ENCODE results near the gene NR2C1. TPM values are rescaled to one million over a fixed set of nuclear protein-coding genes. Genes with fewer than 3 reads are reported as not detected.

The NR2C1 gene
- total RNA-seq, 1 donor from 2014 or later = 187 TPM

DNA sequence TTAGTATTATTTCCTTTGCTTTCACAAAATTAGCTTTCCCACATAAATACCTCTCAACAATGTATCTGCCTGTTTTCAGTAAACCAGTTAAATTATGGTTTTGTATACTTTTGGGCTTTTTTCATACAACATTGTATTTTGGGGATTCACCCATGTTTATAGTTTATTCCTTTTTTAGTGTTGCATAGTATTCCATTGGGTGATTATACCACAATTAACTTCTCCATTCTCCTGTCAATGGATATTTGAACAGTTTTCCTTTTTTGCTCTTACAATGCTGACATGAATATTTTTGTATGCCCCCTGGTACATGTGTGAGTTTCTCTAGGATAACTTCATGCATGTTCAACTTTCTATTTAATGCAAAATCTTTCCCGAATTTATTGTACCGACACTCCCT lies 57.3 kb downstream of the NR2C1 start:
- no peaks in the 10 kb centered on the region for H4K20me1 ChIP-seq (ENCODE audit: low read depth)
- Mint-ChIP-seq H3K36me3 (peaks cover 7% of the 10 kb centered on the region), H3K9me3 (no peaks in the 10 kb centered on the region), H3K4me3 (no peak overlapping the region), H3K4me1 (no peaks in the 10 kb centered on the region), H3K27ac (no peak overlapping the region), H3K27me3 (ENCODE audit: insufficient read depth, low read depth) (peaks cover 2% of the 10 kb centered on the region)
- H3K79me2 ChIP-seq (ENCODE audit: low read depth) = no peaks in the 10 kb centered on the region
- no peak overlapping the region for H3K27ac ChIP-seq
- H3K4me2 ChIP-seq = no peak overlapping the region
- H3K4me3 ChIP-seq = no peak overlapping the region
- H3K9ac ChIP-seq = no peak overlapping the region
- no peaks in the 10 kb centered on the region for H3K27me3 ChIP-seq
- no peaks in the 10 kb centered on the region for H3K9me3 ChIP-seq (ENCODE audit: low read depth)
- no peaks in the 10 kb centered on the region for H3K4me1 ChIP-seq
- H3F3A ChIP-seq (ENCODE audit: low read depth) = no peaks in the 10 kb centered on the region
- no peak overlapping the region for H2AFZ ChIP-seq (replicated peaks)
- no peak for DNase-seq (ENCODE audit: low spot score)
- no peak for TF ChIP-seq EZH2phosphoT487 (IDR thresholded peaks at IDR 0.05)
- TF ChIP-seq EZH2 (IDR thresholded peaks at IDR 0.05) = no peak
- TF ChIP-seq, protein P1, sequence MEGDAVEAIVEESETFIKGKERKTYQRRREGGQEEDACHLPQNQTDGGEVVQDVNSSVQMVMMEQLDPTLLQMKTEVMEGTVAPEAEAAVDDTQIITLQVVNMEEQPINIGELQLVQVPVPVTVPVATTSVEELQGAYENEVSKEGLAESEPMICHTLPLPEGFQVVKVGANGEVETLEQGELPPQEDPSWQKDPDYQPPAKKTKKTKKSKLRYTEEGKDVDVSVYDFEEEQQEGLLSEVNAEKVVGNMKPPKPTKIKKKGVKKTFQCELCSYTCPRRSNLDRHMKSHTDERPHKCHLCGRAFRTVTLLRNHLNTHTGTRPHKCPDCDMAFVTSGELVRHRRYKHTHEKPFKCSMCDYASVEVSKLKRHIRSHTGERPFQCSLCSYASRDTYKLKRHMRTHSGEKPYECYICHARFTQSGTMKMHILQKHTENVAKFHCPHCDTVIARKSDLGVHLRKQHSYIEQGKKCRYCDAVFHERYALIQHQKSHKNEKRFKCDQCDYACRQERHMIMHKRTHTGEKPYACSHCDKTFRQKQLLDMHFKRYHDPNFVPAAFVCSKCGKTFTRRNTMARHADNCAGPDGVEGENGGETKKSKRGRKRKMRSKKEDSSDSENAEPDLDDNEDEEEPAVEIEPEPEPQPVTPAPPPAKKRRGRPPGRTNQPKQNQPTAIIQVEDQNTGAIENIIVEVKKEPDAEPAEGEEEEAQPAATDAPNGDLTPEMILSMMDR (IDR thresholded peaks at IDR 0.05) = no peak
- no peaks in the 10 kb centered on the region for H3K36me3 ChIP-seq

DNA sequence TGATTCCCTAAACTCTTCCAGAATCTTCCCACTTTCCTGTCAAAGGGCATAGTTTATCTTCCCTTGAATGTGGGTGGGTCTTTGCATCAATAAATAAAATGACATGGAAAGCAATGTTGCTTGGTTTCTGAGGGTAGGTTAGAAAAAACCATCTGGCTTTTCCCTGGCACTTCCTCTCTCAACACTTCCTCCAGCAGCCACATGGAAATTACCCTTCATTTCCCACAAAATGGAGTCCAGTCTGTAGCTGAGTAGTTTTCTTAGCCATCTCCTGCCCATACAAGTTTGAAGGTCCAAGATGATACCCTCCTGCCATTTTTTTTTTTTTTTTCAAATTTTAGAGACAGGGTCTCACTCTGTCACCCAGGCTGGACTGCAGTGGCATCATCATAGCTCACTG lies 58.9 kb downstream of the NR2C1 start:
- Mint-ChIP-seq H3K27ac (no peak overlapping the region), H3K27me3 (ENCODE audit: insufficient read depth, low read depth) (peaks cover 2% of the 10 kb centered on the region), H3K4me3 (no peak overlapping the region), H3K9me3 (no peaks in the 10 kb centered on the region), H3K36me3 (peaks cover 4% of the 10 kb centered on the region), H3K4me1 (no peaks in the 10 kb centered on the region)
- Histone ChIP-seq H4K20me1 (ENCODE audit: low read depth) (no peaks in the 10 kb centered on the region), H3K4me2 (no peak overlapping the region), H3F3A (ENCODE audit: low read depth) (no peaks in the 10 kb centered on the region), H3K27ac (no peak overlapping the region), H3K4me1 (no peaks in the 10 kb centered on the region), H3K9me3 (ENCODE audit: low read depth) (no peaks in the 10 kb centered on the region), H3K36me3 (no peaks in the 10 kb centered on the region), H3K27me3 (no peaks in the 10 kb centered on the region), H3K9ac (no peak overlapping the region), H3K4me3 (no peak overlapping the region), H2AFZ (replicated peaks) (no peak overlapping the region), H3K79me2 (ENCODE audit: low read depth) (no peaks in the 10 kb centered on the region)
- no peak for DNase-seq (ENCODE audit: low spot score)
- TF ChIP-seq, protein P1 (IDR thresholded peaks at IDR 0.05) = no peak
- no peak for TF ChIP-seq EZH2 (IDR thresholded peaks at IDR 0.05)
- TF ChIP-seq EZH2phosphoT487 (IDR thresholded peaks at IDR 0.05) = no peak

DNA sequence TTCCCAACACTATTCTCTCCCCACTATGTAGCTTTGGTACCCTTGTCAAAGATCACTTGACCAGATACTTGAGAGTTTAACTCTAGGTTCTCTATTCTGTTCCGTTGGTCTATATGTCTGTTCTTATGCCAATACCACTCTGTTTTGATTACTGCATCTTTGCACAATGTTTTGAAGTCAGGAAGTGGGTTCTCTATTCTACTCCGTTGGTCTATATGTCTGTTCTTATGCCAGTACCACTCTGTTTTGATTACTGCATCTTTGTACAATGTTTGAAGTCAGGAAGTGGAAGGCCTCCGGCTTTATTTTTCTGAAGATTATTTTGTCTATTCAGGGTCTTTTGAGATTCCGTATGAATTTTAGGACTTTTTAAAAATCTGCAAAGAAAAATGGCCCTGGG lies 67.2 kb downstream of the NR2C1 start:
- Histone ChIP-seq H3K36me3 (no peaks in the 10 kb centered on the region), H3K79me2 (ENCODE audit: low read depth) (peaks cover 18% of the 10 kb centered on the region), H2AFZ (replicated peaks) (no peak overlapping the region), H3F3A (ENCODE audit: low read depth) (no peaks in the 10 kb centered on the region), H3K27ac (no peak overlapping the region), H3K4me1 (peaks cover 4% of the 10 kb centered on the region), H3K9ac (no peak overlapping the region), H3K4me3 (no peak overlapping the region), H3K27me3 (no peaks in the 10 kb centered on the region), H3K4me2 (no peak overlapping the region), H3K9me3 (ENCODE audit: low read depth) (no peaks in the 10 kb centered on the region), H4K20me1 (ENCODE audit: low read depth) (no peaks in the 10 kb centered on the region)
- Mint-ChIP-seq H3K27ac (no peak overlapping the region), H3K36me3 (no peaks in the 10 kb centered on the region), H3K4me1 (peaks cover 8% of the 10 kb centered on the region), H3K4me3 (no peak overlapping the region), H3K27me3 (ENCODE audit: insufficient read depth, low read depth) (no peaks in the 10 kb centered on the region), H3K9me3 (peaks cover 24% of the 10 kb centered on the region)
- no peak for TF ChIP-seq EZH2phosphoT487 (IDR thresholded peaks at IDR 0.05)
- TF ChIP-seq, protein P1 (IDR thresholded peaks at IDR 0.05) = no peak
- no peak for TF ChIP-seq EZH2 (IDR thresholded peaks at IDR 0.05)
- no peak for DNase-seq (ENCODE audit: low spot score)

Measured in neural progenitor cell (in vitro differentiated cells).